Lower leg skin (tissue), 3 donors: ENCODE data around the gene NCOA5.
"Not testable (repeated sequence)": the region's sequence is repeated elsewhere in the genome, so short reads cannot be mapped to it uniquely, and the experiment has no call there.

ENCODE experiments used
- CTCF ChIP-seq, 3 donors: fragments of 450-650 bp; IDR thresholded peaks; one replicate each; pipeline ENCODE4 v1.5.1; 2016; ENCODE audit warnings: antibody characterized with exemption in 3 of 3, mild to moderate bottlenecking in 3 of 3, moderate library complexity in 2 of 3
- POLR2A ChIP-seq, 2 donors: fragments of 450-650 bp; IDR thresholded peaks; one replicate each; pipeline ENCODE4 v1.6.1; 2016 to 2017; ENCODE audit warnings: antibody characterized with exemption in 2 of 2, mild to moderate bottlenecking in 1 of 2, moderate library complexity in 1 of 2

- TF ChIP-seq CTCF, POLR2A (IDR thresholded peaks at IDR 0.05): not testable (repeated sequence)
Observed at GRCh38 chr20:46091622-46092535, 2.1 kb upstream of the NCOA5 start.
